Activated CD4-positive, alpha-beta memory T cell treated with anti-CD3 and anti-CD28 coated beads, Interleukin-2, amount 10 ng/mL, durations not matched to agents 7 days and 5 days (primary cell): ENCODE measurements around the gene GRIN2A. TPM values are rescaled to one million over a fixed set of nuclear protein-coding genes. Genes with fewer than 3 reads are reported as not detected.

Experiments used
- CTCF ChIA-PET: fragments of 350-600 bp; sonication (Branson Sonifier 250); formaldehyde crosslinking; loops from one replicate; lab custom pipeline; 2021; ENCODE audit warnings: antibody characterized with exemption, inconsistent platforms; lab: Charles Lee
- POLR2A ChIA-PET: fragments of 350-600 bp; sonication (Branson Sonifier 250); formaldehyde crosslinking; loops from one replicate; lab custom pipeline; 2021; ENCODE audit warnings: antibody characterized with exemption; lab: Charles Lee
- DNase-seq: peaks from one replicate; pipeline ENCODE4 v3.0.0-alpha.2; 2020
- H3K27ac Mint-ChIP-seq: one replicate; pipeline ENCODE4 v1.8.0; 2021; ENCODE audit warnings: mild to moderate bottlenecking, mixed read lengths
- H3K27me3 Mint-ChIP-seq: one replicate; pipeline ENCODE4 v1.8.0; 2021; ENCODE audit warnings: mixed read lengths
- H3K36me3 Mint-ChIP-seq: one replicate; pipeline ENCODE4 v1.8.0; 2021; ENCODE audit warnings: low read depth, mixed read lengths
- H3K4me1 Mint-ChIP-seq: one replicate; pipeline ENCODE4 v1.8.0; 2021; ENCODE audit warnings: mixed read lengths
- H3K4me3 Mint-ChIP-seq: one replicate; pipeline ENCODE4 v1.8.0; 2021; ENCODE audit warnings: mild to moderate bottlenecking, mixed read lengths
- H3K9me3 Mint-ChIP-seq: one replicate; pipeline ENCODE4 v1.8.0; 2021; ENCODE audit warnings: mixed read lengths
- total RNA-seq, 2 experiments: library from RNA; stranded (reverse); gene quantifications; one replicate each; pipeline ENCODE4 v1.2.3, GENCODE V29; 2021

Gene GRIN2A
- total RNA-seq, 2 experiments from 2014 or later, result not detected

DNA sequence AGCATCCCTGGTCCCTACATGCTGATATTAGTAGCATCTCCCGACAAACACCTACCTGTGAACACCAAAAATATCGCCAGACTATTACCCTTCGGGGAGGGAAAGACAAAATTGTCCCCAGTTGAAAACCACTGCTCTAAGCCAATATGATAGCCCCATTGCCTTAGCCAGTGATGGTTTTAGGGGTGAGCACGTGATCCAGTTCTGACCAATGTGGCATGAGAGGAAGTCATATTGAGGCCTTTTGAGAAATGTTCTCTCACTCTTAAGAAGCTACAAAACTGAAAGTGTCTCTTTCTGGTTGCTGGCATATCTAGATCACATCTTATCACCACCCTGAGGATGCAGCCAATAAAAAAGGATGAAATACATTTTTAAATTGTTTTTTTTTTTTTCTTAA lies 136.3 kb downstream of the GRIN2A start:
- no peak for DNase-seq
- H3K4me1 Mint-ChIP-seq, result no peaks in the 10 kb centered on the region
- H3K9me3 Mint-ChIP-seq, result no peaks in the 10 kb centered on the region
- ChIA-PET CTCF (no interaction called here), POLR2A (no interaction called here)
- no peak overlapping the region for H3K4me3 Mint-ChIP-seq
- H3K27ac Mint-ChIP-seq, result no peak overlapping the region
- H3K36me3 Mint-ChIP-seq, result no peaks in the 10 kb centered on the region
- H3K27me3 Mint-ChIP-seq, result no peaks in the 10 kb centered on the region

- Mint-ChIP-seq H3K4me3 (no peak overlapping the region), H3K27ac (no peak overlapping the region), H3K4me1 (no peaks in the 10 kb centered on the region), H3K9me3 (no peaks in the 10 kb centered on the region), H3K27me3 (no peaks in the 10 kb centered on the region), H3K36me3 (no peaks in the 10 kb centered on the region)
- CTCF ChIA-PET, result no interaction called here
- POLR2A ChIA-PET, result no interaction called here
- no peak for DNase-seq
Observed at GRCh38 chr16:10045291-10045775, 136.9 kb downstream of the GRIN2A start.

GRCh38 chr16:10040136-10041080 lies 141.8 kb downstream of the GRIN2A start:
- Mint-ChIP-seq H3K4me3 (no peak overlapping the region), H3K9me3 (no peaks in the 10 kb centered on the region), H3K4me1 (no peaks in the 10 kb centered on the region), H3K27ac (no peak overlapping the region), H3K27me3 (no peaks in the 10 kb centered on the region), H3K36me3 (no peaks in the 10 kb centered on the region)
- ChIA-PET POLR2A (no interaction called here), CTCF (no interaction called here)
- DNase-seq, result no peak

DNA sequence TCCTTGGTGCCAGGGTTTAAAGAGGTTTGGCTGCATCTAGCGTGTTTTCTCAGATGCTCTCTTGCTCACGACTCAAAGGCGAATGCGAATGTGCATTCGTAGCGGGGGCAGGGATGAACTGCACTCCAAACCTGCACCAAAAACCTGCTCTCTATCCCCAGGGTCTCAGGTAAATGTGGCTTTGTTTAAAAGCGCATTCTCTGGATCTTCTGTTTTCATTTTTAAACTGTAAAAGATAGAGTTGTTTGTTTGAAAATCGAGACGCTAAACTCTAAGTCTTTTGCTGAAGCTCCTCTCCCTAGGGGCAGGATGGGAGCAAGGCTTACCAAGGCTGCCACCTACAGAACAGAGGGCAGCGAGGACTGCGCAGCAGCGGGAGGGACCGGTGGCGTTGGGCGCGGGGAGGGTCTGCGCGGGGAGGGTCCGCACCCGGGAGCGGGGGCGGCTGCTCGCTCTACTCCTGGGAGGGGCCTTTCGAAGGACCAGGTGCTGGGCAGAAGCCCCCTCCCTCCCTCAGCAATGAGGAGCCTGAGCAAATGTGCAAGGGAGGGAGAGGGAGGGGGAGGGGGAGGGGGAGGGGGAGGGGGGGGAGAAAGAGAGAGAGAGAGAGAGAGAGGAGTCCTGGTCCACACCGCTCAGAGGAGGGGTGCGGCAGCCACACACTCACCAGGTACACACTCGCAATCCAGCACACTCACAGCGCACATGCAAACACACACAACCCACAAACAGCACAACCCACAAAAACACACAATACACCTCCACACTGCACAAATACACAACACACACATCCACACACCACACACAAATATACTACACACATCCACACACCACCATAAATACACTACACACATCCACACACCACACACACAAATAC lies 142.8 kb downstream of the GRIN2A start:
- ChIA-PET CTCF (no interaction called here), POLR2A (no interaction called here)
- H3K36me3 Mint-ChIP-seq, result no peaks in the 10 kb centered on the region
- no peak overlapping the region for H3K4me3 Mint-ChIP-seq
- H3K9me3 Mint-ChIP-seq, result no peaks in the 10 kb centered on the region
- no peak for DNase-seq
- no peaks in the 10 kb centered on the region for H3K4me1 Mint-ChIP-seq
- no peak overlapping the region for H3K27ac Mint-ChIP-seq
- no peaks in the 10 kb centered on the region for H3K27me3 Mint-ChIP-seq

GRCh38 chr16:10037751-10038150 lies 144.5 kb downstream of the GRIN2A start:
- DNase-seq, result no peak
- CTCF ChIA-PET, result no interaction called here
- Mint-ChIP-seq H3K9me3 (no peaks in the 10 kb centered on the region), H3K27ac (no peak overlapping the region), H3K36me3 (no peaks in the 10 kb centered on the region), H3K4me1 (no peaks in the 10 kb centered on the region), H3K4me3 (no peak overlapping the region), H3K27me3 (no peaks in the 10 kb centered on the region)
- POLR2A ChIA-PET, result no interaction called here

DNA sequence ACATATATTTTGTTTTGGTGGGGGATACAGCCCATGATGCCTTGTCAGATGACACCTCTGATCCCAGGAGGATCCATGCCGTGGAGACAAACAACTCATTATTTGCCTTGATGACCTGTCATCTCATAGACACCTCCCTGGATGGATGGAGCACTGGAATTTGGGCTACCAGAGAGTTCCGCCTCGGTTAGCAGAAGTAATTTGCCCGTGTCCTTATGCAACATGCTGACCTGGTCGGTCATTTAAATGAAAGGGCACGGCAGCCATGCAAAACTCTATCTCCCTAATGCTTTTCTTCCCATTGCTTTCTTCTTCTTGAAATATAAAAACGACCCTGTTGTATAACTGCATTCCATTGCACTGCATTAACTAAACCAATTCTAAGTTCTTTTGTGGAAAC lies 145.3 kb downstream of the GRIN2A start:
- ChIA-PET CTCF (no interaction called here), POLR2A (no interaction called here)
- no peak overlapping the region for H3K27ac Mint-ChIP-seq
- H3K4me1 Mint-ChIP-seq, result no peaks in the 10 kb centered on the region
- DNase-seq, result no peak
- no peaks in the 10 kb centered on the region for H3K36me3 Mint-ChIP-seq
- no peaks in the 10 kb centered on the region for H3K9me3 Mint-ChIP-seq
- H3K4me3 Mint-ChIP-seq, result no peak overlapping the region
- no peaks in the 10 kb centered on the region for H3K27me3 Mint-ChIP-seq

DNA sequence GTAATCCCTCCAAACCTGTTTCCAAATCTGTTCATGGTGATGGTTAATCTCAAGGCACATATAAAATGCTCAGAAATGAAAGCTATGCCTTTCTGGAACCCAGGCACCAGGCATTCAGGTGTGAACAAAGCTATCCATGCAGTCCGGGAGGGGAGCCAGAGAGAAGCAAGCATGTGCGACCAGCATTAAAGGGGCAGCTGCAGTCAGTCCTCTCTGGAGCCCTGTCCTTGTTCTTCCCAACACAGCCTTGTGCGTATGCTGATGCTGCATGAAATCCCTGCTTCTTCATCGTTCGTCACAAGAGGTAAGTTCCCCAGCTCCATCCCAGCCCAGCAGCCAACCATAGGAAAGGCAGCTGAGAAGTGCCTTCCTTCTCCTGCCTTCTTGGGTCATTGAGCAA lies 148.7 kb downstream of the GRIN2A start:
- no peaks in the 10 kb centered on the region for H3K4me1 Mint-ChIP-seq
- no peak for DNase-seq
- H3K36me3 Mint-ChIP-seq, result no peaks in the 10 kb centered on the region
- no peaks in the 10 kb centered on the region for H3K9me3 Mint-ChIP-seq
- no peaks in the 10 kb centered on the region for H3K27me3 Mint-ChIP-seq
- CTCF ChIA-PET, result no interaction called here
- POLR2A ChIA-PET, result no interaction called here
- no peak overlapping the region for H3K27ac Mint-ChIP-seq
- no peak overlapping the region for H3K4me3 Mint-ChIP-seq

- no peak overlapping the region for H3K27ac Mint-ChIP-seq
- H3K4me3 Mint-ChIP-seq, result no peak overlapping the region
- ChIA-PET CTCF (no interaction called here), POLR2A (no interaction called here)
- H3K27me3 Mint-ChIP-seq, result no peaks in the 10 kb centered on the region
- no peaks in the 10 kb centered on the region for H3K4me1 Mint-ChIP-seq
- DNase-seq, result no peak
- H3K9me3 Mint-ChIP-seq, result no peaks in the 10 kb centered on the region
- no peaks in the 10 kb centered on the region for H3K36me3 Mint-ChIP-seq
Observed at GRCh38 chr16:10031955-10032354, 150.3 kb downstream of the GRIN2A start.

DNA sequence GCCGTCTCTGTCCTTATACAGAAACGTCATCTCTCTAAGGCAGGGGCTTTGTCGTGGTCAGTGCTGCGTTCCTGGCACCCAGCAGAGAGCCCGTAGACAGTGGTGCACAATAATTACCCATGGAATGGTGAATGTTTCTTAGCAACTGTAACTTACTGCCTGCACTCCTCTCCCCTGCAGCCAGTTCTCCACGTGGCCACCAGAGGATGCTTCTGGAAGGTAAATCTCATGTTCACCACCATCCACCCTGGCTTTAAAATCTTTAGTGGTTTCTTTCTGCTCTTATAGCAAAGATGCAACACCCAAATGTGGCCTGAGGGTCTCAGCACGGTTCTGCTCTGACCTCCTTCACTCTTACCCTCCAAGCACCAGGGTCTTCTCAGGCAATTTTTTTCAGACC lies 150.8 kb downstream of the GRIN2A start:
- ChIA-PET POLR2A (no interaction called here), CTCF (no interaction called here)
- no peaks in the 10 kb centered on the region for H3K9me3 Mint-ChIP-seq
- no peak overlapping the region for H3K4me3 Mint-ChIP-seq
- H3K27ac Mint-ChIP-seq, result no peak overlapping the region
- H3K27me3 Mint-ChIP-seq, result no peaks in the 10 kb centered on the region
- H3K4me1 Mint-ChIP-seq, result no peaks in the 10 kb centered on the region
- H3K36me3 Mint-ChIP-seq, result no peaks in the 10 kb centered on the region
- DNase-seq, result no peak

- ChIA-PET CTCF (no interaction called here), POLR2A (no interaction called here)
- Mint-ChIP-seq H3K36me3 (no peaks in the 10 kb centered on the region), H3K27me3 (no peaks in the 10 kb centered on the region), H3K9me3 (no peaks in the 10 kb centered on the region), H3K4me3 (no peak overlapping the region), H3K4me1 (no peaks in the 10 kb centered on the region), H3K27ac (no peak overlapping the region)
- DNase-seq, result no peak
Observed at GRCh38 chr16:10028644-10029043, 153.6 kb downstream of the GRIN2A start.

DNA sequence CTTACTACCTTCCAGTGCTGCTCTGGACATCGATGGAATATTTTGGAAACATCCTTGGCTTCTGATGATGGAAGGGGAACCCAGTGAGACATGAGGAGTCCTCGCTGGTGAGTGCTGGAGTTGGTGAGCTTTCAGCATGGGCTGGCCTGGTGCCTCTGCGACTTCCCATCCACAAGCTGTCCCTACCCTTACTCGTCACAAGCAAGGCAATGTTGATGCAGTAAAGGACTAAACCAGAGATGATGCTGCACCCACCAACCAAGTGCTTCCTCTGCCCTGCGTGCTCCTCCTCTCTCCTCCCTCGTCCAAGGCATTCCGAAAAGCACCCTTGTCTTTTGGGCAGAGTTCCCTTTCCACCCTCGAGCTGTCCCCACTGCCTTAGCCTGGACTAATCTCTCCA lies 154.7 kb downstream of the GRIN2A start:
- ChIA-PET POLR2A (no interaction called here), CTCF (no interaction called here)
- H3K9me3 Mint-ChIP-seq, result peaks cover 2% of the 10 kb centered on the region

DNA sequence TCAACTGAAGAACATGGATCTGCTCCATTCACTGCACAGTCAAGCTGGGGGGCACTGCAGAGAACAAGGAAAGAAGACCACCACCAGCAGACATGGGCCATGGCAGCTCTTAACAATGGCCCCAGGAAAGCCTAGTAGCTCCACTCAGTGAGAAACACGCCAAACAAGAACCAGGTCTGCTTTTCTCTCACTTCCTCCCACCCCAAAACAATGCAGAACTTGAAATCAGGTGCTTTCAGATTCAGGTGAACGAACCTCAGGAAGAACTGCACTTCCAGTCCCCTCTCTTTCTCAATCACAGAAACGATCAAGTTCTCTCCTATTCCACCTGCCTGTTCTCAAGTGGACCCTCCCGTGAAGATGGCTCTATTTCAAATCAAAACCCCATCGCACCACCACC lies 155.6 kb downstream of the GRIN2A start:
- Mint-ChIP-seq H3K4me1 (no peaks in the 10 kb centered on the region), H3K9me3 (peaks cover 7% of the 10 kb centered on the region), H3K27ac (no peak overlapping the region), H3K27me3 (no peaks in the 10 kb centered on the region), H3K36me3 (no peaks in the 10 kb centered on the region), H3K4me3 (no peak overlapping the region)
- DNase-seq, result no peak
- ChIA-PET POLR2A (no interaction called here), CTCF (no interaction called here)

More for the DNA sequence above, 154.7 kb downstream of the GRIN2A start:
- no peaks in the 10 kb centered on the region for H3K36me3 Mint-ChIP-seq
- DNase-seq, result no peak
- no peaks in the 10 kb centered on the region for H3K4me1 Mint-ChIP-seq
- H3K27me3 Mint-ChIP-seq, result no peaks in the 10 kb centered on the region
- H3K4me3 Mint-ChIP-seq, result no peak overlapping the region
- no peak overlapping the region for H3K27ac Mint-ChIP-seq

- Mint-ChIP-seq H3K27ac (no peak overlapping the region), H3K9me3 (peaks cover 7% of the 10 kb centered on the region), H3K4me1 (no peaks in the 10 kb centered on the region), H3K4me3 (no peak overlapping the region), H3K27me3 (no peaks in the 10 kb centered on the region), H3K36me3 (no peaks in the 10 kb centered on the region)
- no peak for DNase-seq
- CTCF ChIA-PET, result no interaction called here
- POLR2A ChIA-PET, result no interaction called here
Observed at GRCh38 chr16:10022098-10022497, 160.1 kb downstream of the GRIN2A start.
